Smooth muscle cell (in vitro differentiated cells): ENCODE measurements around the gene MYOM1. TPM values are rescaled to one million over a fixed set of nuclear protein-coding genes. Genes with fewer than 3 reads are reported as not detected.

ENCODE experiments used
- DNase-seq: peaks from one replicate; lab custom pipeline; 2025; ENCODE audit not compliant: unreplicated experiment; lab: John Stamatoyannopoulos, UW
- H2AFZ ChIP-seq: fragments of 200-600 bp; sonication (generic); 2 replicates; pipeline ENCODE4 v1.6.0; 2016; ENCODE audit warnings: antibody characterized with exemption, low read depth, mild to moderate bottlenecking
- H3F3A ChIP-seq: fragments of 200-600 bp; sonication (generic); 2 replicates; pipeline ENCODE4 v1.6.0; 2017; ENCODE audit warnings: antibody characterized with exemption, low read depth
- H3K27ac ChIP-seq: fragments of 200-600 bp; sonication (generic); 2 replicates; pipeline ENCODE4 v1.5.1; 2016; ENCODE audit warnings: low read depth, mild to moderate bottlenecking
- H3K27me3 ChIP-seq: fragments of 200-600 bp; sonication (generic); 2 replicates; pipeline ENCODE4 v1.6.1; 2016; ENCODE audit warnings: low read depth, mild to moderate bottlenecking
- H3K36me3 ChIP-seq: fragments of 200-600 bp; sonication (generic); 2 replicates; pipeline ENCODE4 v1.5.1; 2016; ENCODE audit warnings: low read depth
- H3K4me1 ChIP-seq: fragments of 200-600 bp; sonication (generic); 2 replicates; pipeline ENCODE4 v1.5.1; 2016; ENCODE audit warnings: low read depth
- H3K4me2 ChIP-seq: fragments of 200-600 bp; sonication (generic); 2 replicates; pipeline ENCODE4 v1.6.0; 2016; ENCODE audit warnings: mild to moderate bottlenecking
- H3K4me3 ChIP-seq: fragments of 200-600 bp; sonication (generic); 2 replicates; pipeline ENCODE4 v1.5.1; 2016; ENCODE audit warnings: mild to moderate bottlenecking
- H3K79me2 ChIP-seq: fragments of 200-600 bp; sonication (generic); 2 replicates; pipeline ENCODE4 v1.6.0; 2016; ENCODE audit warnings: low read depth, mild to moderate bottlenecking
- H3K9ac ChIP-seq: fragments of 200-600 bp; sonication (generic); 2 replicates; pipeline ENCODE4 v1.6.0; 2016; ENCODE audit warnings: low read depth
- H3K9me3 ChIP-seq: fragments of 200-600 bp; sonication (generic); replicated peaks from 2 replicates; pipeline ENCODE4 v1.5.1; 2016; ENCODE audit warnings: low read depth
- H4K20me1 ChIP-seq: fragments of 200-600 bp; sonication (generic); 2 replicates; pipeline ENCODE4 v1.6.0; 2016; ENCODE audit warnings: low read depth
- WGBS: methylation state at CpG from one replicate; pipeline ENCODE4 v1.1.7; 2016; ENCODE audit warnings: low lambda C conversion rate; 5-methylcytosine and 5-hydroxymethylcytosine counted together
- polyA plus RNA-seq: library from polyadenylated mRNA; unstranded; fragments of >200 nt; fragmentation: Nextera tagmentation; extraction: Ambion mirVana; gene quantifications from 2 replicates; pipeline ENCODE4 v1.2.1, GENCODE V29; 2016
- total RNA-seq: library from RNA; depleted of rRNA; stranded (reverse); fragments of >200 nt; gene quantifications from 2 replicates; pipeline ENCODE4 v1.2.3, GENCODE V29; 2014
- TF ChIP-seq, protein P1 (sequence below): fragments of 200-600 bp; sonication (generic); IDR thresholded peaks from 2 replicates; pipeline ENCODE4 v1.5.1; 2017; ENCODE audit warnings: borderline replicate concordance, mild to moderate bottlenecking, antibody characterized with exemption; ENCODE audit not compliant: insufficient read depth, poor library complexity, severe bottlenecking

MYOM1 gene
- total and polyA plus RNA-seq, 2 experiments from 2014 or later = 0.40 to 0.87 TPM

DNA sequence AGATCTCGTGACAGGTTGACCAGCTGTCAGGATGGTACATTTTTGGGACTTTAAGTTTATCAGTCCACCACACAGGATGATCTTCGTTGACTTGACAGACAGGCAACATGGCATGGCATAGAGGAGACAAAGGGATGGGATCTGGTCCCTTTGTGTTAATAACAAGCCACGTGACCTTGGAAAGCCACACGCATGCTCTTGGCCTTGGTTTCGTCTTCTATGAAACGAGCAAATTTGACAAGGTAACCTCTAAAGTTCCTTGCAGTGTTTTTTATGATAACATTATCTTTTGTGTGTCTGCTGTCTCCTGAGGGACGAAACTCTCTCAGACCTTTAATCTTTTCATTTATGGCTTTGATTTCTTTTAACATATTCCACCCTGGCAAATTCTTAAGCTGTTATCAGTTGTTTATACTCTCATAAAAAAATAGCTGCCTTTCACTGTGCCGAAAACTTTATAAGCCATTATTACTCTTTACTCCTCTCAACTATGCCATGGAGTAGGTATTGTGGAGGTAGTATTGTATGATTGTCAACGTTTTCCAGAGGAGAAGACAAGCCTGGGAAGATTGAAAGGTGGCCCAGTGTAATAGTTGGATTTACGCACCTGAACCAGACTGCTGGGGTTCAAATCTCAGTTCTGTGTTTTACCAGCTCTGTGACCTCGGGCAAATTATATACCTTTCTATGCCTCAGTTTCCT, 81.3 kb downstream of the MYOM1 start:
- Histone ChIP-seq H4K20me1 (no peaks in the 10 kb centered on the region), H3K27ac (no peak overlapping the region), H3K79me2 (no peaks in the 10 kb centered on the region), H3K36me3 (no peaks in the 10 kb centered on the region), H3K9ac (no peak overlapping the region), H2AFZ (no peak overlapping the region), H3K9me3 (no peaks in the 10 kb centered on the region), H3K4me1 (no peaks in the 10 kb centered on the region), H3K4me2 (no peak overlapping the region), H3K4me3 (no peak overlapping the region), H3K27me3 (no peaks in the 10 kb centered on the region), H3F3A (no peaks in the 10 kb centered on the region)
- WGBS = 85% methylated on average over 11 of the region's 11 CpGs
- no peak for DNase-seq
- TF ChIP-seq, protein P1, sequence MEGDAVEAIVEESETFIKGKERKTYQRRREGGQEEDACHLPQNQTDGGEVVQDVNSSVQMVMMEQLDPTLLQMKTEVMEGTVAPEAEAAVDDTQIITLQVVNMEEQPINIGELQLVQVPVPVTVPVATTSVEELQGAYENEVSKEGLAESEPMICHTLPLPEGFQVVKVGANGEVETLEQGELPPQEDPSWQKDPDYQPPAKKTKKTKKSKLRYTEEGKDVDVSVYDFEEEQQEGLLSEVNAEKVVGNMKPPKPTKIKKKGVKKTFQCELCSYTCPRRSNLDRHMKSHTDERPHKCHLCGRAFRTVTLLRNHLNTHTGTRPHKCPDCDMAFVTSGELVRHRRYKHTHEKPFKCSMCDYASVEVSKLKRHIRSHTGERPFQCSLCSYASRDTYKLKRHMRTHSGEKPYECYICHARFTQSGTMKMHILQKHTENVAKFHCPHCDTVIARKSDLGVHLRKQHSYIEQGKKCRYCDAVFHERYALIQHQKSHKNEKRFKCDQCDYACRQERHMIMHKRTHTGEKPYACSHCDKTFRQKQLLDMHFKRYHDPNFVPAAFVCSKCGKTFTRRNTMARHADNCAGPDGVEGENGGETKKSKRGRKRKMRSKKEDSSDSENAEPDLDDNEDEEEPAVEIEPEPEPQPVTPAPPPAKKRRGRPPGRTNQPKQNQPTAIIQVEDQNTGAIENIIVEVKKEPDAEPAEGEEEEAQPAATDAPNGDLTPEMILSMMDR = no peak

GRCh38 chr18:3135536-3135935, 84.2 kb downstream of the MYOM1 start:
- Histone ChIP-seq H3K27ac (no peak overlapping the region), H3K36me3 (no peaks in the 10 kb centered on the region), H3F3A (no peaks in the 10 kb centered on the region), H4K20me1 (no peaks in the 10 kb centered on the region), H3K4me2 (no peak overlapping the region), H2AFZ (no peak overlapping the region), H3K4me1 (no peaks in the 10 kb centered on the region), H3K27me3 (no peaks in the 10 kb centered on the region), H3K9ac (no peak overlapping the region), H3K79me2 (no peaks in the 10 kb centered on the region), H3K4me3 (no peak overlapping the region), H3K9me3 (no peaks in the 10 kb centered on the region)
- 93% methylated on average over 10 of the region's 10 CpGs for WGBS
- TF ChIP-seq, protein P1 = no peak
- DNase-seq = no peak

DNA sequence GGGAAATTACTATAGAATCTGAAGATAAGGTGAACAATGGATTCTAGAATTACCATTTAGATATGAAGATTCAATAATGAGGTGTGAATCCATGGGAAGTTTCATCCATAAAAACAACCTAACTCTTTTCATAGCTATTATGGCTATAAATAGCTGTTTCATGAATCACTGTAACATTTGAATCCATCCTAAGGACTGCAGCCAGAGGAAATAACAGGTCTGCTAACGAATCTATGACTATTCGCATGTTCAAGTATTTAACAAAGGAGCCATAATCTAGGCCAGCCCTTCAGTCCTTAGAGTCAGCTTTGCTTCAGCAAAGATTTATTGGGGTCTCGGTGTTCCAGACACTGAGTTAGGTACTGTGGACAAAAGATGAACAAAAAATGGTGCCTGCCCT, 87.1 kb downstream of the MYOM1 start:
- WGBS = 71% methylated on average over 3 of the region's 3 CpGs
- Histone ChIP-seq H3K27me3 (no peaks in the 10 kb centered on the region), H3K4me2 (no peak overlapping the region), H3K27ac (no peak overlapping the region), H3F3A (no peaks in the 10 kb centered on the region), H3K4me1 (no peaks in the 10 kb centered on the region), H3K9ac (no peak overlapping the region), H3K36me3 (no peaks in the 10 kb centered on the region), H3K4me3 (no peak overlapping the region), H3K9me3 (no peaks in the 10 kb centered on the region), H2AFZ (no peak overlapping the region), H4K20me1 (no peaks in the 10 kb centered on the region), H3K79me2 (no peaks in the 10 kb centered on the region)
- DNase-seq = no peak
- TF ChIP-seq, protein P1 = no peak

DNA sequence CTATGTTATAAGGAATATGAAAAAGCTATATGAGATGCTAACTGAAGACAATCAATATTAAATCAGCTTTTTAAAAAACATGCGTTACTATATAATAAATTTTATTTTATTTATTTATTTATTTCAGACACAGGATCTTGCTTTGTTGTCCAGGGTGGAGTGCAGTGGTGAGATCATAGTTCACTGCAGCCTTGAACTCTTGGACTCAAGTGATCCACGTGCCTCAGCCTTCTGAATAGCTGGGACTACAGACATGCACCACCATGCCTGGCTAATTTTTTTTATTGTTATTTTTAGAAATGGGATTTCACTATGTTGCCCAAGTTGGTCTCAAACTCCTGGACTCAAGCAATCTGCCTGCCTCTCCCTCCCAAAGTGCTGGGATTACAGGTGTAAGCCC, 89.4 kb downstream of the MYOM1 start:
- Histone ChIP-seq H3K4me1 (no peaks in the 10 kb centered on the region), H3K9me3 (no peaks in the 10 kb centered on the region), H3K36me3 (no peaks in the 10 kb centered on the region), H3K27me3 (no peaks in the 10 kb centered on the region), H2AFZ (no peak overlapping the region), H3K79me2 (no peaks in the 10 kb centered on the region), H4K20me1 (no peaks in the 10 kb centered on the region), H3F3A (no peaks in the 10 kb centered on the region), H3K27ac (no peak overlapping the region), H3K4me3 (no peak overlapping the region), H3K9ac (no peak overlapping the region), H3K4me2 (no peak overlapping the region)
- 66% methylated on average over 2 of the region's 2 CpGs for WGBS
- TF ChIP-seq, protein P1 = no peak
- DNase-seq = no peak
